ENCODE results near the gene SLC15A4.
"Not testable (repeated sequence)": the region's sequence is repeated elsewhere in the genome, so short reads cannot be mapped to it uniquely, and the experiment has no call there.

SLC15A4 gene

GRCh38 chr12:128843538-128843937 is 19.8 kb upstream of the SLC15A4 start:
- H3K4me3 ChIP-seq (ENCODE audit: low read length), result no peak overlapping the region
- TF ChIP-seq, protein P1, sequence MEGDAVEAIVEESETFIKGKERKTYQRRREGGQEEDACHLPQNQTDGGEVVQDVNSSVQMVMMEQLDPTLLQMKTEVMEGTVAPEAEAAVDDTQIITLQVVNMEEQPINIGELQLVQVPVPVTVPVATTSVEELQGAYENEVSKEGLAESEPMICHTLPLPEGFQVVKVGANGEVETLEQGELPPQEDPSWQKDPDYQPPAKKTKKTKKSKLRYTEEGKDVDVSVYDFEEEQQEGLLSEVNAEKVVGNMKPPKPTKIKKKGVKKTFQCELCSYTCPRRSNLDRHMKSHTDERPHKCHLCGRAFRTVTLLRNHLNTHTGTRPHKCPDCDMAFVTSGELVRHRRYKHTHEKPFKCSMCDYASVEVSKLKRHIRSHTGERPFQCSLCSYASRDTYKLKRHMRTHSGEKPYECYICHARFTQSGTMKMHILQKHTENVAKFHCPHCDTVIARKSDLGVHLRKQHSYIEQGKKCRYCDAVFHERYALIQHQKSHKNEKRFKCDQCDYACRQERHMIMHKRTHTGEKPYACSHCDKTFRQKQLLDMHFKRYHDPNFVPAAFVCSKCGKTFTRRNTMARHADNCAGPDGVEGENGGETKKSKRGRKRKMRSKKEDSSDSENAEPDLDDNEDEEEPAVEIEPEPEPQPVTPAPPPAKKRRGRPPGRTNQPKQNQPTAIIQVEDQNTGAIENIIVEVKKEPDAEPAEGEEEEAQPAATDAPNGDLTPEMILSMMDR (IDR thresholded peaks at IDR 0.05; ENCODE audit: insufficient read depth, low read depth, low read length, missing control alignments), result no peak
- no peak for DNase-seq (ENCODE audit: low read depth)

DNA sequence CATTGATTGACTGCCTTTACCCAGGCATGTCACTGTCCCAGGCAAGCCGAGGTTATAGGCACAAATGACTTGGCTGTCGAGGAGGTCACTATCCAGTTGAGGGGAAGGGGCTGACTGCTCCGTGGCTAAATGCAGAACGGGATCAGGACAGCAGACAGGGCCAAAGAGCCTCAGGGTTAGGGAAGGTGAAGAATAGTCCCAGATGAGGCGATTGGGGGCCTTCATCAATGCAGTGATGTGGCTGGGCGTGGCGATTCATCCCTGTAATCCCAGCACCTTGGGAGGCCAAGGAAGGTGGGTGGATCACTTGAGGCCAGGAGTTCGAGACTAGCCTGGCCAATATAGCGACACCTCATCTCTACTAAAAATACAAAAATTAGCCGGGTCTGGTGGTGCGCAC is 18.8 kb upstream of the SLC15A4 start:
- H3K4me3 ChIP-seq (ENCODE audit: low read length), result no peak overlapping the region
- DNase-seq (ENCODE audit: low read depth), result no peak
- TF ChIP-seq, protein P1 (IDR thresholded peaks at IDR 0.05; ENCODE audit: insufficient read depth, low read depth, low read length, missing control alignments), result no peak

GRCh38 chr12:128840862-128841468 is 17.2 kb upstream of the SLC15A4 start:
- DNase-seq (ENCODE audit: low read depth), result no peak
- H3K4me3 ChIP-seq (ENCODE audit: low read length), result no peak overlapping the region
- TF ChIP-seq, protein P1 (IDR thresholded peaks at IDR 0.05; ENCODE audit: insufficient read depth, low read depth, low read length, missing control alignments), result no peak

DNA sequence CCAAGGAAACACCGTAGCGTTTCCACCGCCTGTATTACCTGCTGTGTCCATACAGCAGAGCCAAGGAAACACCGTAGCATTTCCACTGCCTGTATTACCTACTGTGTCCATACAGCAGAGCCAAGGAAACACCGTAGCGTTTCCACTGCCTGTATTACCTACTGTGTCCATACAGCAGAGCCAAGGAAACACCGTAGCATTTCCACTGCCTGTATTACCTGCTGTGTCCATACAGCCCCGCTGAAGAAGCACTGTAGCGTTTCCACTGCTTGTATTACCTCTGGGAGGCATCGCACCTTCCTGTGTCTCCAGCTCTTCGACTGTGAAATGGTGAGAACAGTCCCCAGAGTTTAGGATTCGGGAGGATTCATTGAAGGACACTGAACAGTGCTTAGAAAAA is 16.1 kb upstream of the SLC15A4 start:
- DNase-seq (ENCODE audit: low read depth); H3K4me3 ChIP-seq (ENCODE audit: low read length): not testable (repeated sequence)

DNA sequence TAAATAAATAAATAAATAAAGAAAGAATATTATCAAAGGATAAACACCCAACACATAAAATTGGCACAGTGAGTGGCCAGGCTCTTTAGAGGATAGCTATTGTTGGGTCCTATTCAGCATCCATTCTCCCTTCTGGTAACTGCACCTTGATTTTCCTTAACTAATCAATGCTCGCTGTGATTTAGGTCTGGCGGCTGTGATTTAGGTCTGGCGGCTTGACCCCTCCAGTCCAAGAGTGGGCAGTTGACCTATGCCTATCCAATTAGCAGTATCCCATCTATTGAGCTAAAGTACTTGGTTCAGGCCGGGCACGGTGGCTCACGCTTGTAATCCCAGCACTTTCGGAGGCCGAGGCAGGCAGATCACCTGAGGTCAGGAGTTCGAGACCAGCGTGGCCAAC is 9.7 kb upstream of the SLC15A4 start:
- DNase-seq (ENCODE audit: low read depth), result no peak
- TF ChIP-seq, protein P1 (IDR thresholded peaks at IDR 0.05; ENCODE audit: insufficient read depth, low read depth, low read length, missing control alignments), result no peak
- H3K4me3 ChIP-seq (ENCODE audit: low read length), result no peak overlapping the region

DNA sequence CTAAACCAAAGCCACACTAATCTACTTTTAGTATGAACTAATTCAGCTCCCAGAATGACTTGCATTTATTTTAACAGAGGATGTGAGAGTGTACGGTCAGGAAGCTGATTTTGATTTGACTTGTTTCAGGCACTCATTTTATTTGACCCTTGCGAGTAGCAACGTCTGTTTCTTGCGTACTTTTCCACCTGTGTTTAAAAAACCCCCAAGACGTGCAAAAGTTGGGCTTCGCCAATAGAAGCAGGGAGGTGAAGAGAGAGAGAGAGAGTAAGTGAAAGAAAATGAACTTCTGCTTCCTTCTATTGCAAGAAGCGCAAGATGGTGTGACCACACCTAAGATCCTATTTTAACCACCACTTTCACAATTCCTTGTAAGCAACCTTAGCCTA is 6.7 kb upstream of the SLC15A4 start:
- no peak overlapping the region for H3K4me3 ChIP-seq (ENCODE audit: low read length)
- TF ChIP-seq, protein P1 (IDR thresholded peaks at IDR 0.05; ENCODE audit: insufficient read depth, low read depth, low read length, missing control alignments), result no peak
- DNase-seq (ENCODE audit: low read depth), result no peak

- peak; percentile 9 for DNase-seq (ENCODE audit: low read depth)
- TF ChIP-seq, protein P1 (IDR thresholded peaks at IDR 0.05; ENCODE audit: insufficient read depth, low read depth, low read length, missing control alignments), result no peak
- H3K4me3 ChIP-seq (ENCODE audit: low read length), result no peak overlapping the region
Measured at GRCh38 chr12:128829861-128830504, 6.2 kb upstream of the SLC15A4 start.

All from epithelial cell of esophagus (primary cell).